HG02840 (cell line): Measurements from ENCODE around the gene RBX1.
"Not testable (repeated sequence)": the region's sequence is repeated elsewhere in the genome, so short reads cannot be mapped to it uniquely, and the experiment has no call there.

Experiments
- ATAC-seq: cut with Tn5 transposase; IDR thresholded peaks from one replicate; pipeline ENCODE4 v1.9.1; 2021; ENCODE audit warnings: mild to moderate bottlenecking, moderate library complexity, moderate number of reproducible peaks; ENCODE audit not compliant: unreplicated experiment, low FRiP score

RBX1 gene

GRCh38 chr22:40967111-40967760 lies 16.1 kb downstream of the RBX1 start:
- no peak for ATAC-seq

GRCh38 chr22:40972587-40972986 lies 21.4 kb downstream of the RBX1 start:
- no peak for ATAC-seq

- no peak for ATAC-seq
These were observed 22.0 kb downstream of the RBX1 start for GRCh38 chr22:40973144-40973543.

- ATAC-seq: no peak
These were observed 24.2 kb downstream of the RBX1 start for GRCh38 chr22:40975366-40975765.

GRCh38 chr22:40976866-40977700 lies 25.9 kb downstream of the RBX1 start:
- ATAC-seq: no peak

GRCh38 chr22:40979198-40979597 lies 28.0 kb downstream of the RBX1 start:
- no peak for ATAC-seq

- ATAC-seq: no peak
These were observed 28.7 kb downstream of the RBX1 start for GRCh38 chr22:40979871-40980270.

- ATAC-seq: no peak
These were observed 31.6 kb downstream of the RBX1 start for GRCh38 chr22:40982482-40983385.

GRCh38 chr22:40991298-40991697 lies 40.1 kb downstream of the RBX1 start:
- no peak for ATAC-seq

- ATAC-seq: no peak
These were observed 44.6 kb downstream of the RBX1 start for GRCh38 chr22:40995821-40996220.

- ATAC-seq: no peak
These were observed 46.3 kb downstream of the RBX1 start for GRCh38 chr22:40997520-40997919.

GRCh38 chr22:41000040-41000565 lies 48.9 kb downstream of the RBX1 start:
- ATAC-seq: no peak

GRCh38 chr22:41000941-41001721 lies 50.0 kb downstream of the RBX1 start:
- ATAC-seq: no peak

GRCh38 chr22:41001722-41002122 lies 50.5 kb downstream of the RBX1 start:
- no peak for ATAC-seq

GRCh38 chr22:41002386-41002785 lies 51.2 kb downstream of the RBX1 start:
- not testable (repeated sequence) for ATAC-seq

GRCh38 chr22:41003066-41003465 lies 51.9 kb downstream of the RBX1 start:
- ATAC-seq: no peak

- no peak for ATAC-seq
These were observed 52.8 kb downstream of the RBX1 start for GRCh38 chr22:41003976-41004375.

- ATAC-seq: no peak
These were observed 58.2 kb downstream of the RBX1 start for GRCh38 chr22:41009222-41009948.

GRCh38 chr22:41015003-41015402 lies 63.8 kb downstream of the RBX1 start:
- no peak for ATAC-seq
